Vagina (tissue), 2 donors: ENCODE data around the gene SMARCC2. TPM values are rescaled to one million over a fixed set of nuclear protein-coding genes. Genes with fewer than 3 reads are reported as not detected.
"Not testable (repeated sequence)": the region's sequence is repeated elsewhere in the genome, so short reads cannot be mapped to it uniquely, and the experiment has no call there.

Experiments used
- DNase-seq, 2 donors: peaks; one replicate each; pipeline ENCODE4 v3.0.0-alpha.2; 2017; ENCODE audit errors: extremely low spot score in 2 of 2
- H3K27ac ChIP-seq: fragments of 200-600 bp; sonication (generic); one replicate; pipeline ENCODE4 v1.5.1; 2019
- H3K27me3 ChIP-seq: fragments of 200-600 bp; sonication (generic); one replicate; pipeline ENCODE4 v1.5.1; 2019
- H3K36me3 ChIP-seq, 2 donors: fragments of 200-600 bp; sonication (generic); one replicate each; pipeline ENCODE4 v1.5.1; 2017 to 2019
- H3K4me1 ChIP-seq: fragments of 200-600 bp; sonication (generic); one replicate; pipeline ENCODE4 v1.5.1; 2019
- H3K4me3 ChIP-seq, 2 donors: fragments of 200-600 bp; sonication (generic); 1 replicate in 1 of 2; 2 replicates in 1 of 2; pipeline ENCODE4 v1.5.1; 2016 to 2019
- H3K9me3 ChIP-seq: fragments of 200-600 bp; sonication (generic); one replicate; pipeline ENCODE4 v1.5.1; 2019
- POLR2A ChIP-seq, 2 donors: fragments of 450-650 bp; IDR thresholded peaks; one replicate each; pipeline ENCODE4 v1.6.1; 2017; ENCODE audit warnings: antibody characterized with exemption in 2 of 2, mild to moderate bottlenecking in 2 of 2, moderate library complexity in 2 of 2
- POLR2AphosphoS5 ChIP-seq, 2 donors: sonication (generic); formaldehyde crosslinking; IDR thresholded peaks; one replicate each; pipeline ENCODE4 v1.9.0; 2017; ENCODE audit warnings: antibody characterized with exemption in 2 of 2, mild to moderate bottlenecking in 2 of 2, low read depth in 1 of 2; ENCODE audit not compliant: insufficient read depth in 1 of 2
- intact Hi-C: fragments of 100-400 bp; cut with DNase I; formaldehyde crosslinking; loops from one replicate; pipeline ENCODE4 v1.15.1; 2023
- total RNA-seq: library from RNA; depleted of rRNA; stranded (reverse); fragments of >200 nt; gene quantifications from one replicate; pipeline ENCODE4 v1.2.3, GENCODE V29; 2016
- TF ChIP-seq, protein P1 (sequence below), 3 experiments: fragments of 450-650 bp in 2 of 3; fragments of 200-600 bp in 1 of 3; sonication (generic) in 1 of 3; IDR thresholded peaks; one replicate each; pipeline ENCODE4 v1.5.1; 2017 to 2019; ENCODE audit warnings: antibody characterized with exemption in 3 of 3, mild to moderate bottlenecking in 2 of 3, moderate library complexity in 2 of 3

Gene SMARCC2
- total RNA-seq, 1 donor from 2014 or later: 95.3 TPM

DNA sequence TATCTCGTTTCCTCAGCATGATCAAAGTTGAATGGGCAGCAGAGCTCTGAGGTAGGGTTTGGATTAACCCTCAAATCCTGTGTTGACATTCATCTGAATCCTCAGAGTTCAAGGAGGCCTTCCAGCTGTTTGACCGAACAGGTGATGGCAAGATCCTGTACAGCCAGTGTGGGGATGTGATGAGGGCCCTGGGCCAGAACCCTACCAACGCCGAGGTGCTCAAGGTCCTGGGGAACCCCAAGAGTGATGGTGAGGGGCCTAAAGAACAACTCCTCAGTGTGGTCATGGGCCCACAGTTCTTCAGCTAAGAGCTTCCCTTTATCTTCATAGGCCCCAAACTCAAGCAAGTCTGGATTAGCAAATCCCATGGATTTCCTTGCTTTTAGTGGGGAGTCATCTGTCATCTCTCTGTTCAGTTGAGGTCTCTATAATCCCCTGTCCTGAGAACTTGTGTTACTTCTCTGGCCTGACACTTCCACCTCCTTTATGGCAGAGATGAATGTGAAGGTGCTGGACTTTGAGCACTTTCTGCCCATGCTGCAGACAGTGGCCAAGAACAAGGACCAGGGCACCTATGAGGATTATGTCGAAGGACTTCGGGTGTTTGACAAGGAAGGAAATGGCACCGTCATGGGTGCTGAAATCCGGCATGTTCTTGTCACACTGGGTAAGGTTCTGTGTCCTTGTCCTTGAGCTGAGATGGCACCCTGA, 29.6 kb downstream of the SMARCC2 start:
- H3K36me3 ChIP-seq: peaks cover 3 to 47% of the 10 kb centered on the region in 2 donors
- intact Hi-C loops: loop anchor here (5.0 kb wide), 1 partner anchor 37 kb away; no protein-coding TSS in a partner anchor

DNA sequence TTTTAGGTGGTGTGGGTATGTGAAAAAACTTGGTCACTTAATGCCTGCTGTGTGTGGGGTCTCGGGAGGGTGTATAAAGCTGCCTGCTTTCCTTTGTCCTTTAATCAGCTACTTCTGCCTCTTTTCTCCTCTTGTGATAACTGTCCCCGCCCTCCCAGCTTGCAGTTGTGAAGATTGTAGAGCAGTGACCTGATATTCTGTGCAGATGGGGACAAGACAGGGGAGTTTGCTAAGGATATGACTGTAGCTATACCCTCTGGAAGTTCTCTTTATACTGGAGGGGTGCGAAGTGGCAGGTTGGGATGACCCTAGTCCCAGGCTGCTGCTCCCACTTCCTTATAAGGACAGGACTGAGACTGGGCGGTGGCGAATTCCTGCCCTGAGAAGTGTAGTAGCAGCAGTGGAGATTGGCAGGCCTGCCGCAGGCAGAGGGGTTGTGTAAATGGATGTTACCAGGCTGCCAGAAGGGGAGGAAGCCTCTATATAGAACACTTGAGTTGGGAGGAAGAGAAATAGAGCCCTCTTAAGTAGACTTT, 30.3 kb downstream of the SMARCC2 start:
- Histone ChIP-seq H3K27me3 (no peaks in the 10 kb centered on the region), H3K9me3 (no peaks in the 10 kb centered on the region), H3K36me3 (peaks cover 3 to 41% of the 10 kb centered on the region in 2 donors), H3K27ac (peak overlapping the region; percentile 99), H3K4me3 (peak overlapping the region; percentile 93 to 97), H3K4me1 (peaks cover 35% of the 10 kb centered on the region)
- no peak for DNase-seq
- intact Hi-C loops: no loop called here
- TF ChIP-seq, protein P1, sequence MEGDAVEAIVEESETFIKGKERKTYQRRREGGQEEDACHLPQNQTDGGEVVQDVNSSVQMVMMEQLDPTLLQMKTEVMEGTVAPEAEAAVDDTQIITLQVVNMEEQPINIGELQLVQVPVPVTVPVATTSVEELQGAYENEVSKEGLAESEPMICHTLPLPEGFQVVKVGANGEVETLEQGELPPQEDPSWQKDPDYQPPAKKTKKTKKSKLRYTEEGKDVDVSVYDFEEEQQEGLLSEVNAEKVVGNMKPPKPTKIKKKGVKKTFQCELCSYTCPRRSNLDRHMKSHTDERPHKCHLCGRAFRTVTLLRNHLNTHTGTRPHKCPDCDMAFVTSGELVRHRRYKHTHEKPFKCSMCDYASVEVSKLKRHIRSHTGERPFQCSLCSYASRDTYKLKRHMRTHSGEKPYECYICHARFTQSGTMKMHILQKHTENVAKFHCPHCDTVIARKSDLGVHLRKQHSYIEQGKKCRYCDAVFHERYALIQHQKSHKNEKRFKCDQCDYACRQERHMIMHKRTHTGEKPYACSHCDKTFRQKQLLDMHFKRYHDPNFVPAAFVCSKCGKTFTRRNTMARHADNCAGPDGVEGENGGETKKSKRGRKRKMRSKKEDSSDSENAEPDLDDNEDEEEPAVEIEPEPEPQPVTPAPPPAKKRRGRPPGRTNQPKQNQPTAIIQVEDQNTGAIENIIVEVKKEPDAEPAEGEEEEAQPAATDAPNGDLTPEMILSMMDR (IDR thresholded peaks at IDR 0.05): no peak
- peak; percentile 31 to 87 for TF ChIP-seq POLR2AphosphoS5 (IDR thresholded peaks at IDR 0.05; ENCODE audit: insufficient read depth in 1 of 2, low read depth in 1 of 2)

More for the DNA sequence above, 29.6 kb downstream of the SMARCC2 start:
- H3K27ac ChIP-seq: peak overlapping the region; percentile 99
- H3K9me3 ChIP-seq: no peaks in the 10 kb centered on the region
- DNase-seq: no peak
- peaks cover 35% of the 10 kb centered on the region for H3K4me1 ChIP-seq
- TF ChIP-seq, protein P1 (IDR thresholded peaks at IDR 0.05): no peak
- peak in 1 of 2 donors; percentile 8 for TF ChIP-seq POLR2AphosphoS5 (IDR thresholded peaks at IDR 0.05; ENCODE audit: insufficient read depth in 1 of 2, low read depth in 1 of 2)
- H3K27me3 ChIP-seq: no peaks in the 10 kb centered on the region
- H3K4me3 ChIP-seq: peak overlapping the region; percentile 93 to 97

DNA sequence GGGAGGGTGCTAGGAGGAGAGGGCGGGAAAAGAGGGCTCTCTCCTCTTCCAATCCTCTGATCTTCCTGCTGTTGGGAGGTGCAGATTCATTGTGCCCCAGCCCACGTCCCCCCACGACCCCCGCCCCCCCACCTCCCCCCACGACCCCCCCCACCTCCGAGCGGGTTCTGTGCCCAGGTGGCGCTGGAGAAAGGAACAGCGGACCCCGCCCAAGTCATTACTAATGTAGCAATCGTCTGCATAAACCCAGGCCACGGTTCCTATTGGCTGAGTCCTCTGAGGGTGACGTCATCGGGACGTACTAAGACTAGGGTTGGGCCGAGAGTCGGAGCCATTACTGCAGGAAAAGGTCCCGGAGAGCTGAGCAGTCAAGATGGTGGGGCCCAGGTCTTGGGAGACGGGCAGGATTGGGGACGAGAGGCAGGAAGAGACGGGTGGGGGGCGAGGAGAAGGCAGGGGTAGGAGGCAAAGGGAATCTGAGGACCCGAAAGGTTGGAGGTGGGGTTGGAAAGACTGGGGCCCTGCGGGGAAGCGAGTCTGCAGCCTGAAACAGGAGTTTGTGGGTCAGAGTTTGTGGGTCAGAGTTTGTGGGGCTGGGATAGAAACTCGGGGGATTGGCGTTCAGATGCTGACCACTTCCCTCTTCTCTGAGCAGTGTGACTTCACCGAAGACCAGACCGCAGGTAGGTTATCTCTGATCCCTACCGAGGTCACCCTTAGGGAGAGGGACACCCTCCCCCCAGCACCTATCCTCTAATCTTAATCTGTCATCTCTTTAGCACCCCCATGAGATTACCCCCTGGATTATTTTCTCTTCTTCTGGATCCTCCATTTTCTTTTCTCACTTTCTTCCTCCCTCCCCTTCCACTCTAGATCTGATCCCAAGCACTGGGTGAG, 31.0 kb downstream of the SMARCC2 start, which contains the start of gene MYL6:
Gene MYL6, plus strand, starts transcription at position 331 of the 897 bp plus-strand sequence. Its CDS starts 43 bp downstream, at position 374.
- peaks cover 40% of the 10 kb centered on the region for H3K4me1 ChIP-seq
- peaks cover 3 to 34% of the 10 kb centered on the region in 2 donors for H3K36me3 ChIP-seq
- intact Hi-C loops: no loop called here
- peak within 1 kb of the TSS; percentile 99 for H3K27ac ChIP-seq
- no peaks in the 10 kb centered on the region for H3K9me3 ChIP-seq
- peak within 1 kb of the TSS; percentile 93 to 97 for H3K4me3 ChIP-seq
- TF ChIP-seq POLR2A (IDR thresholded peaks at IDR 0.05) (peak; percentile 80 to 100), POLR2AphosphoS5 (IDR thresholded peaks at IDR 0.05; ENCODE audit: insufficient read depth in 1 of 2, low read depth in 1 of 2) (peak; percentile 93 to 98)
- TF ChIP-seq, protein P1 (IDR thresholded peaks at IDR 0.05): no peak
- peak; percentile 98 to 99 for DNase-seq
- no peaks in the 10 kb centered on the region for H3K27me3 ChIP-seq

DNA sequence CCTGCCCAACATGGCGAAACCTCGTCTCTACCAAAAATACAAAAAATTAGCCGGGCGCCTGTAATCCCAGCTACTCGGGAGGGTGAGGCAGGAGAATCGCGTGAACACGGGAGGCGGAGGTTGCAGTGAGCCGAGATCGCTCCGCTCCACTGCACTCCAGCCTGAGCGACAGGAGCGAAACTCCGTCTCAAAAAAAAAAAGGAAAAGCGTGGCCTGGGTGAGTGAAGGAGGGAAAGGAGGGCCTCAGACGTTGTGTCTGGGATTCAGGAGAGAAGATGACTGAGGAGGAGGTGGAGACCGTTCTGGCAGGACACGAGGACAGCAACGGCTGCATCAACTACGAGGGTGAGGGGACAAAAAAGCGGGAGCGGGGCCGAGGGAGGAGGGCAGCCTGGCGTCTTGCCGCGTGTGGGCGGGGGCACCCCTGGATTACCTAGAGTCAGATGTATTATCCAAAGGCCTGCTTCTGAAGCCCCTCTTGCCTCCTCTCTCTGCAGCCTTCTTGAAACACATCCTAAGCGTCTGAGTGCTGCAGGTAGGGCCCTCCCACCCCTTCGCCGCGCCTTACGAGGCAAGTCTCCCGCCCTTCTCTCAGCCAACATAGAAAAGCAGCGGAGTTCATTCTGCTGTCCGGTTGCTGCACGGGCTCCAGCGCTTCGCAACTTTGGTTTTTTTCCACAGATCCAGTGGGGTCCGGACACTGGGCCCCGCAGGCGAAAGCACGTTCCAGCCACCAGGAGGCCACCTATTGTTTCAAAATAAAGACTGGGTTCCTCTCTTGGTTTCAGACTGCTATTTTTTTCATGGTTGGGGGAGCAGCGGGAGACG, 31.9 kb downstream of the SMARCC2 start:
- TF ChIP-seq POLR2AphosphoS5 (IDR thresholded peaks at IDR 0.05; ENCODE audit: insufficient read depth in 1 of 2, low read depth in 1 of 2) (peak in 1 of 2 donors; percentile 59), POLR2A (IDR thresholded peaks at IDR 0.05) (peak in 1 of 2 donors; percentile 55)
- TF ChIP-seq, protein P1 (IDR thresholded peaks at IDR 0.05): peak; percentile 6 to 81 (median 62)
- H3K9me3 ChIP-seq: no peaks in the 10 kb centered on the region
- H3K27ac ChIP-seq: peak overlapping the region; percentile 99
- no peaks in the 10 kb centered on the region for H3K27me3 ChIP-seq
- peak overlapping the region; percentile 93 to 97 for H3K4me3 ChIP-seq
- H3K4me1 ChIP-seq: peaks cover 49% of the 10 kb centered on the region
- peak in 1 of 2 donors; percentile 96 for DNase-seq
- intact Hi-C loops: no loop called here
- peaks cover 3 to 25% of the 10 kb centered on the region in 2 donors for H3K36me3 ChIP-seq

DNA sequence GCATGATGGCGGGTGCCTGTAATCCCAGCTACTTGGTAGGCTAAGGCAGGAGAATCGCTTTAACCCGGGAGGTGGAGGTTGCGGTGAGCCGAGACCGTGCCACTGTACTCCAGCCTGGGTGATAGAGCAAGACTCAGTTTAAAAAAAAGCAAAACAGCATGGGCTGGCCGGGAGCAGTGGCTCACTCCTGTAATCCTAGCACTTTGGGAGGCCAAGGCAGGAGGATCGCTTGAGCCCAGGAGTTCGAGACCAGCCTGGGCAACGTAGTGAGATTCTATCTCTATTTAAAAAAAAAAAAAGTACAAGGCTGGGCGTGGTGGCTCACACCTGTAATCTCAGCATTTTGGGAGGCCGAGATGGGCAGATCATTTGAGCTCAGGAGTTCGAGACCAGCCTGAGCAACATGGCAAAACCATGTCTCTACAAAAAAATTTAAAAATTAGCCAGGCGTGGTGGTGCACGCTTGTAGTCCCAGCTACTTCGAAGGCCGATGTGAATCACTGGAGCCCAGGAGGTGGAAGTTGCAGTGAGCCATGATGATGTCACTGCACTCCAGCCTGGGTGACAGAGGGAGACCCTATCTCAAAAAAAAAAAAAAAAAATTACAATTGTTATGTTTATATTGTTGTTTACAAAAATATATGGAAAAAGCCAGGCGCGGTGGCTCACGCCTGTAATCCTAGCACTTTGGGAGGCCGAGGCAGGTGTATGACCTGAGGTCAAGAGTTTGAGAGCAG, 32.7 kb downstream of the SMARCC2 start:
- Histone ChIP-seq H3K4me1 (peaks cover 50% of the 10 kb centered on the region), H3K4me3 (peak overlapping the region; percentile 93 to 97)
- intact Hi-C loops: not testable (repeated sequence)

More for the DNA sequence above, 32.7 kb downstream of the SMARCC2 start:
- not testable (repeated sequence) for H3K9me3 ChIP-seq, DNase-seq, H3K27me3 ChIP-seq
- H3K27ac ChIP-seq: peak overlapping the region; percentile 99
- peaks cover 3 to 19% of the 10 kb centered on the region in 2 donors for H3K36me3 ChIP-seq
